Measurements from ENCODE around the gene UBR3. TPM values are rescaled to one million over a fixed set of nuclear protein-coding genes. Genes with fewer than 3 reads are reported as not detected.

UBR3 gene
- total RNA-seq, 1 experiment from 2014 or later: 16.4 TPM

DNA sequence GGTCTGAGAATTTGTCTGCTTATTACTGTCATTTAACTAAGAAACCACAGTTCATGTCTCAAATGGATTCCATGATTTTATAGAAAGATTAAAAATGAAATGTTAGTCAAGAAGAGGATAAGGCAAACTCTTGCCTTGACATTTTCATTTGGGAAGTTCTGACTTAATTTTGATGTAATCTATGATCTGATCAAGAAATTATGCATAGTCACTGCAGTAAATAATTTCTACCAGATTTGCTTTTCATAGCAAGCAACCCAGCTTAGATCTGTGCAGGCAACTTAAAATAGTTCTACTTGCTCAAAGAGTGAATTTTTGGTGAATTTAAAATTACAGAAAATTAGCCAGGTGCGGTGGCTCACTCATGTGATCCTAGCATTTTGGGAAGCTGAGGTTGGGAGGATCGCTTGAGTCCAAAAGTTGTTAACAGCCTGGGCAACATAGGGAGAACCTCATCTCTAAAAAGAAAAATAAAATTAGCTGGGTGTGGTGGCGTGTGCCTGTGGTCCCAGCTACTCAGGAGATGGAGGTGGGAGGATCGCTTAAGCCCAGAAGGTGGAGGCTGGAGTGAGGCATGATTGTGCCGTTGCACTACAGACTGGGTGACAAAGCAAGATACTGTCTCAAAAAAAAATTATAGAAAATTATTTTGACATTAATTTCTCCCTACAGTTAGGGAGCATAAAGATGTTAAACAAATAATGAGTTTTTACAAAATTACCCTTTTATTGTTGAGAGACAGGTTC, 192.0 kb downstream of the UBR3 start:
- H3K9me3 Mint-ChIP-seq: no peaks in the 10 kb centered on the region
- TF ChIP-seq ETV6 (CRISPR knock-in tag; IDR thresholded peaks at IDR 0.05) (no peak), ZNF138 (CRISPR knock-in tag; conservative IDR thresholded peaks at IDR 0.05) (no peak), JUN (CRISPR knock-in tag; IDR thresholded peaks at IDR 0.05) (no peak)
- TF ChIP-seq, protein P1, sequence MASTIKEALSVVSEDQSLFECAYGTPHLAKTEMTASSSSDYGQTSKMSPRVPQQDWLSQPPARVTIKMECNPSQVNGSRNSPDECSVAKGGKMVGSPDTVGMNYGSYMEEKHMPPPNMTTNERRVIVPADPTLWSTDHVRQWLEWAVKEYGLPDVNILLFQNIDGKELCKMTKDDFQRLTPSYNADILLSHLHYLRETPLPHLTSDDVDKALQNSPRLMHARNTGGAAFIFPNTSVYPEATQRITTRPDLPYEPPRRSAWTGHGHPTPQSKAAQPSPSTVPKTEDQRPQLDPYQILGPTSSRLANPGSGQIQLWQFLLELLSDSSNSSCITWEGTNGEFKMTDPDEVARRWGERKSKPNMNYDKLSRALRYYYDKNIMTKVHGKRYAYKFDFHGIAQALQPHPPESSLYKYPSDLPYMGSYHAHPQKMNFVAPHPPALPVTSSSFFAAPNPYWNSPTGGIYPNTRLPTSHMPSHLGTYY (CRISPR knock-in tag; IDR thresholded peaks at IDR 0.05): no peak
- peaks cover 5% of the 10 kb centered on the region; the same call in 1 of the 2 replicates for H3K36me3 Mint-ChIP-seq
- H3K27ac Mint-ChIP-seq: no peak overlapping the region
- ATAC-seq: no peak
- H3K4me1 Mint-ChIP-seq: peaks cover 3% of the 10 kb centered on the region; the same call in 1 of the 2 replicates
- DNase-seq (ENCODE audit: low spot score): no peak
- no peak overlapping the region for H3K4me3 Mint-ChIP-seq
- POLR2A ChIA-PET: interaction anchor here (1.2 kb wide), 1 partner anchor 8 kb away, joined by 3 read pairs; no protein-coding TSS in a partner anchor
- H3K27me3 Mint-ChIP-seq (ENCODE audit: low read depth): no peaks in the 10 kb centered on the region
- CTCF ChIA-PET: no interaction called here

DNA sequence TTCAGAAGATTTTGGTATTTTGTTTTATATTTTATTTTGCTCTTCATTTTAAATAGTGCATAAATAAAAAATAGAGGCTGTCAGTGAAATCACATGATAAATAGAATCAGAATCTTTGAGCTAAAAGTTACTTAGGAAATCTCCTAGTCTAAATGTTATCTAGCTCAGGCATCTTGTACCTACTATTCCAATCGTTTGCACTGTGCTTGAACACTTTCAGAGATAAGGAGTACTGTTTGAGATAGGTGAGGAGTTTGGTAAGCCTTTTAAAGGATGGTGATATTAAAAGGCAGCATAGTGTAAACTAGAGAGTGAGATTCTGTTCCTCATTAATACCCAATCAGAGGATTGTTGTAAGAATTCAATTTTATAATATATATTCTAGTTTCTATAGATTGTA, 193.5 kb downstream of the UBR3 start:
- DNase-seq (ENCODE audit: low spot score): no peak
- Mint-ChIP-seq H3K9me3 (no peaks in the 10 kb centered on the region), H3K27ac (no peak overlapping the region), H3K36me3 (peaks cover 5% of the 10 kb centered on the region; the same call in 1 of the 2 replicates), H3K4me3 (no peak overlapping the region), H3K4me1 (no peaks in the 10 kb centered on the region), H3K27me3 (ENCODE audit: low read depth) (no peaks in the 10 kb centered on the region)
- TF ChIP-seq ATF1 (CRISPR knock-in tag; IDR thresholded peaks at IDR 0.05): no peak
- TF ChIP-seq, protein P2, sequence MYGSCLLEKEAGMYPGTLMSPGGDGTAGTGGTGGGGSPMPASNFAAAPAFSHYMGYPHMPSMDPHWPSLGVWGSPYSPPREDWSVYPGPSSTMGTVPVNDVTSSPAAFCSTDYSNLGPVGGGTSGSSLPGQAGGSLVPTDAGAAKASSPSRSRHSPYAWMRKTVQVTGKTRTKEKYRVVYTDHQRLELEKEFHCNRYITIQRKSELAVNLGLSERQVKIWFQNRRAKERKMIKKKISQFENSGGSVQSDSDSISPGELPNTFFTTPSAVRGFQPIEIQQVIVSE (CRISPR knock-in tag; IDR thresholded peaks at IDR 0.05; ENCODE audit: borderline replicate concordance): no peak
- TF ChIP-seq, protein P3, sequence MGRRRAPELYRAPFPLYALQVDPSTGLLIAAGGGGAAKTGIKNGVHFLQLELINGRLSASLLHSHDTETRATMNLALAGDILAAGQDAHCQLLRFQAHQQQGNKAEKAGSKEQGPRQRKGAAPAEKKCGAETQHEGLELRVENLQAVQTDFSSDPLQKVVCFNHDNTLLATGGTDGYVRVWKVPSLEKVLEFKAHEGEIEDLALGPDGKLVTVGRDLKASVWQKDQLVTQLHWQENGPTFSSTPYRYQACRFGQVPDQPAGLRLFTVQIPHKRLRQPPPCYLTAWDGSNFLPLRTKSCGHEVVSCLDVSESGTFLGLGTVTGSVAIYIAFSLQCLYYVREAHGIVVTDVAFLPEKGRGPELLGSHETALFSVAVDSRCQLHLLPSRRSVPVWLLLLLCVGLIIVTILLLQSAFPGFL (CRISPR knock-in tag; IDR thresholded peaks at IDR 0.05; ENCODE audit: borderline replicate concordance): no peak
- ChIA-PET POLR2A (no interaction called here), CTCF (interaction anchor here (0.7 kb wide), 1 partner anchor 215 kb away, joined by 3 read pairs; no protein-coding TSS in a partner anchor)
- no peak for ATAC-seq

DNA sequence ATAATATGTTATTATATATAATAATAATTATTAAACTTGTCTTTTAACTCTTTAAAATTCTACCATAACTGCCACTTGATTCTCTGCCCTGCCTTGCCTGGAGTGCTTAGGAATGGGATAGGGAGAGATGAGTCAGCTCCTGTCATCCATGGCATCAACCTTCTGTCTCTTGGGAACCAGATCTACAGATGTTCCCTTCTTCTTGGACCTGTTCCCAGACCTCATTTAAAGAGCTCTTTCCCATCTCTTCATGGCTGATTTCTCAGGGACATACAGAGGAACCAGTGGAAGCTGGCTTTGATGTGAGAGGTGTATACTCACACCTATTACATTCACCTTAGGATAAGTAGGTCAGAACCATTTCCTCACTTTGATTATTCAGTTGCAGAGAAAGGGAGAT, 195.4 kb downstream of the UBR3 start:
- H3K27ac Mint-ChIP-seq: no peak overlapping the region
- CTCF ChIA-PET: no interaction called here
- no peak for ATAC-seq
- H3K36me3 Mint-ChIP-seq: peaks cover 5% of the 10 kb centered on the region; the same call in 1 of the 2 replicates
- H3K27me3 Mint-ChIP-seq (ENCODE audit: low read depth): no peaks in the 10 kb centered on the region
- POLR2A ChIA-PET: no interaction called here
- H3K9me3 Mint-ChIP-seq: no peaks in the 10 kb centered on the region
- H3K4me3 Mint-ChIP-seq: no peak overlapping the region
- H3K4me1 Mint-ChIP-seq: peaks cover 4% of the 10 kb centered on the region
- DNase-seq (ENCODE audit: low spot score): no peak
- TF ChIP-seq TP53 (CRISPR knock-in tag; IDR thresholded peaks at IDR 0.05): no peak
- TF ChIP-seq, protein P4, sequence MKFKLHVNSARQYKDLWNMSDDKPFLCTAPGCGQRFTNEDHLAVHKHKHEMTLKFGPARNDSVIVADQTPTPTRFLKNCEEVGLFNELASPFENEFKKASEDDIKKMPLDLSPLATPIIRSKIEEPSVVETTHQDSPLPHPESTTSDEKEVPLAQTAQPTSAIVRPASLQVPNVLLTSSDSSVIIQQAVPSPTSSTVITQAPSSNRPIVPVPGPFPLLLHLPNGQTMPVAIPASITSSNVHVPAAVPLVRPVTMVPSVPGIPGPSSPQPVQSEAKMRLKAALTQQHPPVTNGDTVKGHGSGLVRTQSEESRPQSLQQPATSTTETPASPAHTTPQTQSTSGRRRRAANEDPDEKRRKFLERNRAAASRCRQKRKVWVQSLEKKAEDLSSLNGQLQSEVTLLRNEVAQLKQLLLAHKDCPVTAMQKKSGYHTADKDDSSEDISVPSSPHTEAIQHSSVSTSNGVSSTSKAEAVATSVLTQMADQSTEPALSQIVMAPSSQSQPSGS (CRISPR knock-in tag; IDR thresholded peaks at IDR 0.05; ENCODE audit: borderline replicate concordance, low read depth): no peak
- TF ChIP-seq KAT7 (CRISPR knock-in tag; IDR thresholded peaks at IDR 0.05; ENCODE audit: borderline replicate concordance): no peak
- TF ChIP-seq, protein P5, sequence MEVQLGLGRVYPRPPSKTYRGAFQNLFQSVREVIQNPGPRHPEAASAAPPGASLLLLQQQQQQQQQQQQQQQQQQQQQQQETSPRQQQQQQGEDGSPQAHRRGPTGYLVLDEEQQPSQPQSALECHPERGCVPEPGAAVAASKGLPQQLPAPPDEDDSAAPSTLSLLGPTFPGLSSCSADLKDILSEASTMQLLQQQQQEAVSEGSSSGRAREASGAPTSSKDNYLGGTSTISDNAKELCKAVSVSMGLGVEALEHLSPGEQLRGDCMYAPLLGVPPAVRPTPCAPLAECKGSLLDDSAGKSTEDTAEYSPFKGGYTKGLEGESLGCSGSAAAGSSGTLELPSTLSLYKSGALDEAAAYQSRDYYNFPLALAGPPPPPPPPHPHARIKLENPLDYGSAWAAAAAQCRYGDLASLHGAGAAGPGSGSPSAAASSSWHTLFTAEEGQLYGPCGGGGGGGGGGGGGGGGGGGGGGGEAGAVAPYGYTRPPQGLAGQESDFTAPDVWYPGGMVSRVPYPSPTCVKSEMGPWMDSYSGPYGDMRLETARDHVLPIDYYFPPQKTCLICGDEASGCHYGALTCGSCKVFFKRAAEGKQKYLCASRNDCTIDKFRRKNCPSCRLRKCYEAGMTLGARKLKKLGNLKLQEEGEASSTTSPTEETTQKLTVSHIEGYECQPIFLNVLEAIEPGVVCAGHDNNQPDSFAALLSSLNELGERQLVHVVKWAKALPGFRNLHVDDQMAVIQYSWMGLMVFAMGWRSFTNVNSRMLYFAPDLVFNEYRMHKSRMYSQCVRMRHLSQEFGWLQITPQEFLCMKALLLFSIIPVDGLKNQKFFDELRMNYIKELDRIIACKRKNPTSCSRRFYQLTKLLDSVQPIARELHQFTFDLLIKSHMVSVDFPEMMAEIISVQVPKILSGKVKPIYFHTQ (CRISPR knock-in tag; IDR thresholded peaks at IDR 0.05): no peak
- TF ChIP-seq ZNF671 (CRISPR knock-in tag; IDR thresholded peaks at IDR 0.05): no peak
- TF ChIP-seq, protein P6, sequence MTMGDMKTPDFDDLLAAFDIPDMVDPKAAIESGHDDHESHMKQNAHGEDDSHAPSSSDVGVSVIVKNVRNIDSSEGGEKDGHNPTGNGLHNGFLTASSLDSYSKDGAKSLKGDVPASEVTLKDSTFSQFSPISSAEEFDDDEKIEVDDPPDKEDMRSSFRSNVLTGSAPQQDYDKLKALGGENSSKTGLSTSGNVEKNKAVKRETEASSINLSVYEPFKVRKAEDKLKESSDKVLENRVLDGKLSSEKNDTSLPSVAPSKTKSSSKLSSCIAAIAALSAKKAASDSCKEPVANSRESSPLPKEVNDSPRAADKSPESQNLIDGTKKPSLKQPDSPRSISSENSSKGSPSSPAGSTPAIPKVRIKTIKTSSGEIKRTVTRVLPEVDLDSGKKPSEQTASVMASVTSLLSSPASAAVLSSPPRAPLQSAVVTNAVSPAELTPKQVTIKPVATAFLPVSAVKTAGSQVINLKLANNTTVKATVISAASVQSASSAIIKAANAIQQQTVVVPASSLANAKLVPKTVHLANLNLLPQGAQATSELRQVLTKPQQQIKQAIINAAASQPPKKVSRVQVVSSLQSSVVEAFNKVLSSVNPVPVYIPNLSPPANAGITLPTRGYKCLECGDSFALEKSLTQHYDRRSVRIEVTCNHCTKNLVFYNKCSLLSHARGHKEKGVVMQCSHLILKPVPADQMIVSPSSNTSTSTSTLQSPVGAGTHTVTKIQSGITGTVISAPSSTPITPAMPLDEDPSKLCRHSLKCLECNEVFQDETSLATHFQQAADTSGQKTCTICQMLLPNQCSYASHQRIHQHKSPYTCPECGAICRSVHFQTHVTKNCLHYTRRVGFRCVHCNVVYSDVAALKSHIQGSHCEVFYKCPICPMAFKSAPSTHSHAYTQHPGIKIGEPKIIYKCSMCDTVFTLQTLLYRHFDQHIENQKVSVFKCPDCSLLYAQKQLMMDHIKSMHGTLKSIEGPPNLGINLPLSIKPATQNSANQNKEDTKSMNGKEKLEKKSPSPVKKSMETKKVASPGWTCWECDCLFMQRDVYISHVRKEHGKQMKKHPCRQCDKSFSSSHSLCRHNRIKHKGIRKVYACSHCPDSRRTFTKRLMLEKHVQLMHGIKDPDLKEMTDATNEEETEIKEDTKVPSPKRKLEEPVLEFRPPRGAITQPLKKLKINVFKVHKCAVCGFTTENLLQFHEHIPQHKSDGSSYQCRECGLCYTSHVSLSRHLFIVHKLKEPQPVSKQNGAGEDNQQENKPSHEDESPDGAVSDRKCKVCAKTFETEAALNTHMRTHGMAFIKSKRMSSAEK (CRISPR knock-in tag; IDR thresholded peaks at IDR 0.05; ENCODE audit: borderline replicate concordance): no peak
- no peak for TF ChIP-seq GABPB1 (CRISPR knock-in tag; IDR thresholded peaks at IDR 0.05)
- no peak for TF ChIP-seq TEAD1 (CRISPR knock-in tag; IDR thresholded peaks at IDR 0.05)
- TF ChIP-seq, protein P7, sequence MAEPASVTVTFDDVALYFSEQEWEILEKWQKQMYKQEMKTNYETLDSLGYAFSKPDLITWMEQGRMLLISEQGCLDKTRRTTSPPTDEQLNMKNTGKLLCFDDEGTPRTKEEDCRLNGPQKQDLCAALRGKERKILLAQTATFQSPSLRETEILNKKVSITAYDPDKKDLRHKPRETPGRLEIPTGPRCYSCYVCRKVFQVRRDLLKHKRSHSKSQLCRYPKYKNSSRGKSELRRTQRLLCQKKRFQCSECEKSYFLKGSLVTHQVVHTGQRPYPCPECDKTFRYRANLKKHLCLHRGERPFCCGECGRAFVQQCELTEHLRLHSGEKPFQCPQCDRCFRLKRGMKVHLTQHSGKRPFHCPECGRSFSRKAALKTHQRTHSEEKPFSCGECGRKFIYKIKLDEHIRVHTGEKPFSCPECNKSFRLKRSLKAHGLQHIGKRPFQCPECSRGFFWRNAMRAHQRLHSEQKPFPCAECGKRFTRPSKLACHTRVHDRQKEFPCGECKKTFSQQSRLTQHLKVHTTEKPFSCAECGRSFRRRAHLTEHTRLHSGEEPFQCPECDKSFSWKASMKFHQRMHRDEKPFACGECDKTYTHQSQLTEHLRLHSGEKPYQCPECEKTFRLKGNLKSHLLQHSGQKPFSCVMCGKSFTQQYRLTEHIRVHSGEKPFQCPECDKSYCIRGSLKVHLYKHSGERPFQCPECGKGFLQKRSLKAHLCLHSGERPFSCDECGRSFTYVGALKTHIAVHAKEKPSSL (CRISPR knock-in tag; conservative IDR thresholded peaks at IDR 0.05): no peak

All from WTC11 (cell line).